ENCODE measurements around the gene CNDP2.

The CNDP2 gene

DNA sequence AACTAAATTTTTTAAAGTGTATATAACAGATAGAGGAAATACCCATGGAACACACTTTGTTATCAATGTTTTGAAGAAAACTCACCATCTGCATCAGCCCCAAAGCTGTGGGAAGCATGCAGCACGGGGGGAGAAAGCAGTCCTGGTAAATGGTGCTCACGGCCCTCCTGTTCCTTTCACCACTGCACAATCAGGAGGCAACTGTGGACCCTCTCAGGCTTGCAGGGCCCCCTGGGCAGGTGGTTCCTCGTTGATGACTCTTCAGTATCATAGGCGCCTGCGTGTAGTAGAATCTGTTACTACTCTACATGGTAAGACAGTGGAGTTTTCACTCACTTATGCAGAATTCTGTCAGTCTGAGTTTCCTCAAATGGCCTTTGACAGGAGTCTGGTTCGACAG lies 33.2 kb downstream of the CNDP2 start:
- H2AFZ ChIP-seq (ENCODE audit: low read depth, low read length, severe bottlenecking): no peak overlapping the region
- H3K79me2 ChIP-seq (ENCODE audit: insufficient read depth, low read length): no peaks in the 10 kb centered on the region

GRCh38 chr18:74529811-74530583 lies 33.8 kb downstream of the CNDP2 start:
- no peak overlapping the region for H3K27ac ChIP-seq (ENCODE audit: low read depth, low read length)

More for the DNA sequence above, 33.2 kb downstream of the CNDP2 start:
- Histone ChIP-seq H3K9me2 (replicated peaks; ENCODE audit: insufficient read depth, low read length) (no peaks in the 10 kb centered on the region), H3F3A (ENCODE audit: insufficient read depth) (no peaks in the 10 kb centered on the region), H3K27ac (ENCODE audit: low read depth, low read length) (no peak overlapping the region), H3K4me3 (ENCODE audit: insufficient read depth, low read length, poor library complexity, severe bottlenecking) (no peak overlapping the region), H3K27me3 (ENCODE audit: low read length) (no peaks in the 10 kb centered on the region), H3K4me2 (ENCODE audit: low read depth, low read length, poor library complexity, severe bottlenecking) (no peak overlapping the region), H3K9me3 (ENCODE audit: insufficient read depth, low read length) (no peaks in the 10 kb centered on the region), H4K20me1 (ENCODE audit: low read depth, low read length) (no peaks in the 10 kb centered on the region), H3K9ac (ENCODE audit: low read length) (no peak overlapping the region), H3K36me3 (ENCODE audit: low read length) (no peaks in the 10 kb centered on the region)
- TF ChIP-seq EZH2phosphoT487 (conservative IDR thresholded peaks at IDR 0.05; ENCODE audit: low read length): no peak
- TF ChIP-seq, protein P1, sequence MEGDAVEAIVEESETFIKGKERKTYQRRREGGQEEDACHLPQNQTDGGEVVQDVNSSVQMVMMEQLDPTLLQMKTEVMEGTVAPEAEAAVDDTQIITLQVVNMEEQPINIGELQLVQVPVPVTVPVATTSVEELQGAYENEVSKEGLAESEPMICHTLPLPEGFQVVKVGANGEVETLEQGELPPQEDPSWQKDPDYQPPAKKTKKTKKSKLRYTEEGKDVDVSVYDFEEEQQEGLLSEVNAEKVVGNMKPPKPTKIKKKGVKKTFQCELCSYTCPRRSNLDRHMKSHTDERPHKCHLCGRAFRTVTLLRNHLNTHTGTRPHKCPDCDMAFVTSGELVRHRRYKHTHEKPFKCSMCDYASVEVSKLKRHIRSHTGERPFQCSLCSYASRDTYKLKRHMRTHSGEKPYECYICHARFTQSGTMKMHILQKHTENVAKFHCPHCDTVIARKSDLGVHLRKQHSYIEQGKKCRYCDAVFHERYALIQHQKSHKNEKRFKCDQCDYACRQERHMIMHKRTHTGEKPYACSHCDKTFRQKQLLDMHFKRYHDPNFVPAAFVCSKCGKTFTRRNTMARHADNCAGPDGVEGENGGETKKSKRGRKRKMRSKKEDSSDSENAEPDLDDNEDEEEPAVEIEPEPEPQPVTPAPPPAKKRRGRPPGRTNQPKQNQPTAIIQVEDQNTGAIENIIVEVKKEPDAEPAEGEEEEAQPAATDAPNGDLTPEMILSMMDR (IDR thresholded peaks at IDR 0.05; ENCODE audit: insufficient read depth, low read length, poor library complexity, severe bottlenecking): no peak

DNA sequence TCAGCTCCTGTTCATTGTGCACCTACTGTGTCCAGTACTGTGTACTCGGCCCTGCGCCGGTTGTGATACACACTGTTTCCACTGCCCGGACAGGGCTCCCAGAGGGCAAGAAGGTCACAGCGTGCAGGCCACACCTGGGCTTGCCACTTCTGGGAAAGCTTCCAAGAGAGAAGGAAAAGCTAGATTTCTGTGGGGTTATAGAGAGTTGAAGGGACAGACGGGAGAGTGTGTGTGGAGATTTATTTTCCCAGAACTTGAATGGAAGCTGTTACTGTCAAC lies 34.4 kb downstream of the CNDP2 start:
- H3K27ac ChIP-seq (ENCODE audit: low read depth, low read length): no peak overlapping the region
- H3F3A ChIP-seq (ENCODE audit: insufficient read depth): no peaks in the 10 kb centered on the region
- H3K9me2 ChIP-seq (replicated peaks; ENCODE audit: insufficient read depth, low read length): no peaks in the 10 kb centered on the region
- no peaks in the 10 kb centered on the region for H3K27me3 ChIP-seq (ENCODE audit: low read length)
- H3K4me2 ChIP-seq (ENCODE audit: low read depth, low read length, poor library complexity, severe bottlenecking): no peak overlapping the region
- H3K9me3 ChIP-seq (ENCODE audit: insufficient read depth, low read length): no peaks in the 10 kb centered on the region
- no peaks in the 10 kb centered on the region for H4K20me1 ChIP-seq (ENCODE audit: low read depth, low read length)
- TF ChIP-seq, protein P1 (IDR thresholded peaks at IDR 0.05; ENCODE audit: insufficient read depth, low read length, poor library complexity, severe bottlenecking): no peak
- TF ChIP-seq EZH2phosphoT487 (conservative IDR thresholded peaks at IDR 0.05; ENCODE audit: low read length): no peak
- H3K4me3 ChIP-seq (ENCODE audit: insufficient read depth, low read length, poor library complexity, severe bottlenecking): no peak overlapping the region
- H3K9ac ChIP-seq (ENCODE audit: low read length): no peak overlapping the region
- no peak overlapping the region for H2AFZ ChIP-seq (ENCODE audit: low read depth, low read length, severe bottlenecking)
- no peaks in the 10 kb centered on the region for H3K36me3 ChIP-seq (ENCODE audit: low read length)
- no peaks in the 10 kb centered on the region for H3K79me2 ChIP-seq (ENCODE audit: insufficient read depth, low read length)

More at GRCh38 chr18:74529811-74530583, 33.8 kb downstream of the CNDP2 start:
- Histone ChIP-seq H3K27me3 (ENCODE audit: low read length) (no peaks in the 10 kb centered on the region), H3K79me2 (ENCODE audit: insufficient read depth, low read length) (no peaks in the 10 kb centered on the region), H3K4me2 (ENCODE audit: low read depth, low read length, poor library complexity, severe bottlenecking) (no peak overlapping the region), H3K36me3 (ENCODE audit: low read length) (no peaks in the 10 kb centered on the region), H3K4me3 (ENCODE audit: insufficient read depth, low read length, poor library complexity, severe bottlenecking) (no peak overlapping the region), H3F3A (ENCODE audit: insufficient read depth) (no peaks in the 10 kb centered on the region), H3K9me2 (replicated peaks; ENCODE audit: insufficient read depth, low read length) (no peaks in the 10 kb centered on the region), H4K20me1 (ENCODE audit: low read depth, low read length) (no peaks in the 10 kb centered on the region), H2AFZ (ENCODE audit: low read depth, low read length, severe bottlenecking) (no peak overlapping the region), H3K9me3 (ENCODE audit: insufficient read depth, low read length) (no peaks in the 10 kb centered on the region), H3K9ac (ENCODE audit: low read length) (no peak overlapping the region)
- no peak for TF ChIP-seq EZH2phosphoT487 (conservative IDR thresholded peaks at IDR 0.05; ENCODE audit: low read length)
- TF ChIP-seq, protein P1 (IDR thresholded peaks at IDR 0.05; ENCODE audit: insufficient read depth, low read length, poor library complexity, severe bottlenecking): no peak

Data from SU-DHL-6 (cell line).